IPS DF 6.9 (cell line): ENCODE results near the gene DPP8.

Source experiments
- DNase-seq: peaks from one replicate; pipeline ENCODE4 v3.0.0-alpha.2; 2013; ENCODE audit warnings: low read depth, low spot score
- H3K27ac ChIP-seq: one replicate; pipeline ENCODE4 v1.5.1; 2013; ENCODE audit warnings: low read length, control low read depth
- H3K27me3 ChIP-seq: 2 replicates; pipeline ENCODE4 v1.6.1; 2013; ENCODE audit warnings: mild to moderate bottlenecking, low read length; ENCODE audit not compliant: control insufficient read depth, insufficient read depth
- H3K36me3 ChIP-seq: 2 replicates; pipeline ENCODE4 v1.6.1; 2013; ENCODE audit warnings: low read length; ENCODE audit not compliant: control insufficient read depth, insufficient read depth
- H3K4me1 ChIP-seq: 2 replicates; pipeline ENCODE4 v1.6.1; 2013; ENCODE audit warnings: low read length; ENCODE audit not compliant: control insufficient read depth, insufficient read depth
- H3K4me3 ChIP-seq: 2 replicates; pipeline ENCODE4 v1.5.1; 2013; ENCODE audit warnings: mild to moderate bottlenecking, low read length
- H3K9me3 ChIP-seq: 2 replicates; pipeline ENCODE4 v1.6.1; 2013; ENCODE audit warnings: low read length, inconsistent platforms; ENCODE audit not compliant: control insufficient read depth, insufficient read depth
- WGBS: extraction: QIAGEN DNeasy Blood & Tissue Kit; methylation state at CpG from one replicate; pipeline ENCODE4 v1.1.7; 2013; ENCODE audit warnings: mixed read lengths, missing lambda C conversion rate; ENCODE audit not compliant: insufficient read length, insufficient coverage; 5-methylcytosine and 5-hydroxymethylcytosine counted together

The DPP8 gene

DNA sequence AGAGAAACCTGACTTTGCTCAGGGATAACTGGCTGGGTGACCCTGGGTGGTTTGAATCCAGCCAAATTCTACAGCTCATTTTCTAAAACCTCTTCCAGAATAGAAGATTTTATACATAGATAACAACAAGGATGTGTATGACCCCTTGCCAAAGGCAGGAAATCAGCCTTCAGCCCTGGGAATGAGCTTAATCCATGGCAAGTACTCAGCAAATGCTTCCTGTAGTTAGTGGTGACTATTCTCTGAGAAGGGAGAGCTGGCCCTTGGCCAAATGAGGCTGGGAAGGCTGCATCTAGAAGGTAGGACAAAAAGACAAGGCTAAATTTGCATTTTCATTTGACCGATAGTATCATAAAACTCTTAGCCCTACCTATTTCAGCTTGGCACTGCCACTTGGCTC lies 8.1 kb upstream of the DPP8 start:
- H3K27me3 ChIP-seq, result no peaks in the 10 kb centered on the region
- H3K4me3 ChIP-seq, result no peak overlapping the region
- no peaks in the 10 kb centered on the region for H3K4me1 ChIP-seq
- no CpG with 5 or more reads among the region's 1 CpG for WGBS
- H3K9me3 ChIP-seq, result no peaks in the 10 kb centered on the region
- H3K27ac ChIP-seq, result no peak overlapping the region
- H3K36me3 ChIP-seq, result no peaks in the 10 kb centered on the region
- no peak for DNase-seq

DNA sequence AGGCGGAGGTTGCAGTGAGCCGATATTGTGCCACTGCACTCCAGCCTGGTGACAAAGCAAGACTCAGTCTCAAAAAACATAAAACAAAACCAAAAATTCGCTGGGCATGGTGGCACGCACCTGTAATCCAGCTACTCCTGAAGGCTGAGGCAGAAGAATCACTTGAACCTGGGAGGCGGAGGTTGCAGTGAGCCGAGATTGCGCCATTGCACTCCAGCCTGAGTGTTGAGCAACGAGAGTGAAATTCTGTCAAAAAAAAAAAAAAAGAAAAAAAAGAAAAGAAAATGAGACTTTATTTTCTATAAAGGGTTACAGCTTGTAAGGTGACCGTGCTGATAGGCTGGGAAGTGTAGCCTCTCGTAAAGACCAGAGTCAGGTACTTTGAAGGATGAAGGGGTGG lies 6.7 kb upstream of the DPP8 start:
- no CpG with 5 or more reads among the region's 10 CpGs for whole genome bisulfite sequencing
- Histone ChIP-seq H3K4me1 (no peaks in the 10 kb centered on the region), H3K27me3 (no peaks in the 10 kb centered on the region), H3K4me3 (no peak overlapping the region), H3K9me3 (no peaks in the 10 kb centered on the region), H3K27ac (no peak overlapping the region), H3K36me3 (no peaks in the 10 kb centered on the region)
- no peak for DNase-seq

DNA sequence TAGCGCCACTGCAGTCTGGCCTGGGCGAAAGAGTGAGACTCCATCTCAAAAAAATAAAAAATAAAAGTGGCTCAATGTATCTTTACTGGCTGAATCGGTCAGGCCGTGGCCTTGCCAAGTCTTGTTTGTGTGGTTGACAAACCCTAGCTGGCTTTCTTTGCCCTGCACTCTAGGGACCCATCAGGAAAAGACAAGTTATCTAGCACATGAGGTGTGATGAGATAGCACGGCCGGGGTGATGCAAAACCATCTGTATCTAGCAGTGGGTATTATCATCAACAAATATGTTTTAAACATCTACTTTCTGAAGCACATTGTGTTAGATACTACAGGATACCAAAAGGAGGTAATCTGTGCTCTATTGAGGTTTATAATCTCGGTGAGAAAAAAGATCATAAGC lies 3.9 kb upstream of the DPP8 start:
- Histone ChIP-seq H3K27me3 (no peaks in the 10 kb centered on the region), H3K36me3 (no peaks in the 10 kb centered on the region), H3K9me3 (no peaks in the 10 kb centered on the region), H3K4me1 (no peaks in the 10 kb centered on the region), H3K4me3 (no peak overlapping the region), H3K27ac (no peak overlapping the region)
- DNase-seq, result no peak
- no CpG with 5 or more reads among the region's 7 CpGs for WGBS

DNA sequence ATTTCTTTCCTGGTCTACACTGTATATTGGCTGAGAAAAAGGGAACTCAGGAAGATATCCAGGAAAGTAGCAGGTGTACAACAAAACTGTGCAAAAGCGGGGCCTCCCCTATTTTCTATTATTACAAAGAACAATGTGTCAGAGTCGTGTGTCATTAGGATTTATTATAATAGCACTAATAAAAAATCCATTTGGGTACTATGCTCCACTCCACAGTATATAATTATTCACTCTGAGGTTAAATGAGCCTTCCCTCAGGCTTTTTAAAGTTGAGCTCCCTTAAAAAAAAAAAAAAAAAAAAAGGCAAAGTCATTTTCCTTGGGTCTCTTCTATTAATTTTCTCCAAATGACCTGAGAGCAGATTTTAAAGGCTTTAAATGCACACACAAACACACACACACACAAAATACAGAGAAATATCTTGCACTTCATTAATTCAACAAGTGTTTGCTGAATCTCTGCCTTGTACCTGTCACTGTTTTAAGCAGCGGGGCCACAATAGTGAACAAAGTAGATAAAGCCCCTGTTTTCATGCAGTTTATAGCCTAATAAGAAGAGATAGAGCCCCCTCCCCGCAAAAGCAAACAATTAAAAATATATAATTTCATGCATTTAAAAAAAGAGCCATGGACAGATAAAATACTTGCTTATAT lies 1.3 kb upstream of the DPP8 start:
- H3K36me3 ChIP-seq, result no peaks in the 10 kb centered on the region
- no peak for DNase-seq
- H3K4me3 ChIP-seq, result no peak overlapping the region
- no peak overlapping the region for H3K27ac ChIP-seq
- no CpG with 5 or more reads among the region's 4 CpGs for WGBS
- H3K27me3 ChIP-seq, result no peaks in the 10 kb centered on the region
- no peaks in the 10 kb centered on the region for H3K9me3 ChIP-seq
- H3K4me1 ChIP-seq, result no peaks in the 10 kb centered on the region

DNA sequence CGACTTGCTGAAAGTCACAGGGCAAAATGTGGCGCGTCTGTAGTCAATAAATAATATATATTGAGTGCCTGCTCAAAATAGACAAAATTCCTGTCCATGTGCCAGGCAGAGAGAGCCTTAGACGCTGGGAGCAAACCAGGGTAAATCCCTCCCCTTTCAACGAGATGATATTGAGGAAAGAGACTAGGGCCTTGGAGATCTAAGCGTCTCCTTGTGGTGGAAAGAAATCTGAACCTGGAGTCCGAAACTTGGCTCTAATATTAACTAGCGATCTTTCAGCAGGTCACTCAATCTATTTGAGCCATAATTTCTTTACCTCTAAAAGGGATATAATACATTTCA lies 348 bp upstream of the DPP8 start:
- Histone ChIP-seq H3K4me3 (no peak overlapping the region; the same call in 1 of the 2 replicates), H3K27ac (no peak overlapping the region), H3K27me3 (no peaks in the 10 kb centered on the region), H3K36me3 (no peaks in the 10 kb centered on the region), H3K4me1 (no peaks in the 10 kb centered on the region), H3K9me3 (no peaks in the 10 kb centered on the region)
- no peak for DNase-seq
- no CpG with 5 or more reads among the region's 8 CpGs for WGBS

DNA sequence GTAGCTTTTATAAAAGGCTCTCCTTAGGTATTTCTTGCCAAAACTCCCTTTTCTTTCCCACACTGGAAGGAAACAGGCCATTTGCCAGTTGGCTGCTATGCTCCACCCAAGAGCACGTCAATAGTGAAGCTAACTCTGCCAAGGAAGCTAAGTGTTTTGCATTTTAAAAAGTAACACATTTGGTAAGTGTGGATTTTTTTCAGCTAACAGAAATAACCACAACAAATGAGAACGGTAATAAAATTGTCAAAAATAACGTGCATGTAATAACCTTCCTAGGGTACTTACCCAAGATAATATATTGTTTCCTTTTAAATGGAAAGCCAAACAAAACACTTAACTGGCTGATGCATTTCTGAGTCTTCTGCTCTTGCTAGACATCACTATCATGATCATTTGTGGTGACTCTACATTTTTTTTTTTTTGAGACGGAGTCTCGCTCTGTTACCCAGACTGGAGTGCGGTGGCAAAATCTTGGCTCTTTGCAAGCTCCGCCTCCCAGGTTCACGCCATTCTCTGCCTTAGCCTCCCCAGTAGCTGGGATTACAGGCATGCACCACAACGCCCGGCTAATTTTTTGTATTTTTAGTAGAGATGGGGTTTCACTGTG lies 4.6 kb downstream of the DPP8 start:
- Histone ChIP-seq H3K27ac (no peak overlapping the region), H3K4me3 (no peak overlapping the region), H3K36me3 (no peaks in the 10 kb centered on the region; the same call in 1 of the 2 replicates), H3K9me3 (no peaks in the 10 kb centered on the region), H3K27me3 (no peaks in the 10 kb centered on the region), H3K4me1 (no peaks in the 10 kb centered on the region)
- DNase-seq, result no peak
- no CpG with 5 or more reads among the region's 10 CpGs for WGBS

DNA sequence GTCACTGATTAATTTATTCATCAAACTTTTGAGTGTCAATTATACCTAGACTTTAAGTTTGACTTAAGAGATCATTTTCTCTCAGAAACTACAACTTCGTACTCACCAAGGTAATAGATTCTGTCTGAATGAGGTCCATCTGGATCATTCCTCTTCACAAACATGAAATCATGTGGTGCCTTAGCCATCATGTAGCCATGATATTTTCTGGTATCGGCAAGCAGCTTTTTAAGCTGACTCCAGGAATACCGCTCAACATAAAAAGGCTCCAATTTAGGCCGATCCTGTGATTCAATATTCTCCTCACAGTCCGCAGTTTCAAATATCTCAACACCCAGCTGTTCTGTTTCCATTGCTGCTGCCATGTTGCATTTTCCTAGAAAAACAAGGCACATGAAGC lies 5.3 kb downstream of the DPP8 start:
- Histone ChIP-seq H3K27ac (no peak overlapping the region), H3K9me3 (no peaks in the 10 kb centered on the region), H3K36me3 (no peaks in the 10 kb centered on the region; the same call in 1 of the 2 replicates), H3K4me3 (no peak overlapping the region), H3K4me1 (no peaks in the 10 kb centered on the region), H3K27me3 (no peaks in the 10 kb centered on the region)
- WGBS, result no CpG with 5 or more reads among the region's 5 CpGs
- DNase-seq, result no peak

DNA sequence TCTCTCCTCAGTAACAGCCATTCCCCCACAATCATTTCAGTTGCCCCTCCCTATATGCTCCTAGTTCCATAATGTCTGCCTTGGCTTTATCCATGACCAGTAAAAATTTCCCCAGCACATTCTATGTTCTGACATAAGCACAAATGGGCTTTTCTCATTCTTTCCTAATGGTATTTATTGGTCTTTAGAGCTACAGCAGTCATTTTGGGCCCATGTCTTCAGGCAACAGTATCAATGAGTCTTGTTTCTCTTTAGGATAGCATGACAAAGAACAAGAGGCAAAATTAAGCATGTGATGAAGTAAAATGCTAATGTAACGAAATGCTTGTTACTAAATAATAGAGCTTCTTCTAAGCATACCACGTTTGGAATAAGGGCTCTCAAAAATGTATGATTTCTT lies 8.2 kb downstream of the DPP8 start:
- no CpG with 5 or more reads among the region's 2 CpGs for WGBS
- Histone ChIP-seq H3K36me3 (no peaks in the 10 kb centered on the region; the same call in 1 of the 2 replicates), H3K9me3 (no peaks in the 10 kb centered on the region), H3K4me1 (no peaks in the 10 kb centered on the region), H3K4me3 (no peak overlapping the region), H3K27ac (no peak overlapping the region), H3K27me3 (no peaks in the 10 kb centered on the region)
- DNase-seq, result no peak

DNA sequence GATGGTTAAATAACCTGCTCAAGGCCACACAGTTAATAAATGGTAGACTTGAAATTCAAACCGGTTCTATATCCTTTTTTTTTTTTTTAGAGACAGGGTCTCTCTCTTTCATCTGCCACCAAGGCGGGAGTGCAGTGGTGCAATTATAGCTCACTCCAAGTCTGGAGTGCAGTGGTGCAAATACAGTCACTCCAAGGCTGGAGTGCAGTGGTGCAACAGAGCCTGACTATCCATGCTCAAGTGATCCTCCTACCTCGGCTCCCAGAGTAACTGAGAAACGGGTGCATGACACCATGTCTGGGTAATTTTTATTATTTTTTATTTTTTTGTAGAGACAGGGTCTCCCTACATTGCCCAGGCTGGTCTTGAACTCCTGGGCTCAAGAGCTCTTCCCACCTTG lies 23.4 kb downstream of the DPP8 start:
- DNase-seq, result no peak
- WGBS, result no CpG with 5 or more reads among the region's 4 CpGs
- no peaks in the 10 kb centered on the region for H3K9me3 ChIP-seq
- H3K27ac ChIP-seq, result no peak overlapping the region
- H3K4me1 ChIP-seq, result no peaks in the 10 kb centered on the region
- peaks cover 8% of the 10 kb centered on the region for H3K36me3 ChIP-seq
- H3K4me3 ChIP-seq, result no peak overlapping the region
- H3K27me3 ChIP-seq, result no peaks in the 10 kb centered on the region

DNA sequence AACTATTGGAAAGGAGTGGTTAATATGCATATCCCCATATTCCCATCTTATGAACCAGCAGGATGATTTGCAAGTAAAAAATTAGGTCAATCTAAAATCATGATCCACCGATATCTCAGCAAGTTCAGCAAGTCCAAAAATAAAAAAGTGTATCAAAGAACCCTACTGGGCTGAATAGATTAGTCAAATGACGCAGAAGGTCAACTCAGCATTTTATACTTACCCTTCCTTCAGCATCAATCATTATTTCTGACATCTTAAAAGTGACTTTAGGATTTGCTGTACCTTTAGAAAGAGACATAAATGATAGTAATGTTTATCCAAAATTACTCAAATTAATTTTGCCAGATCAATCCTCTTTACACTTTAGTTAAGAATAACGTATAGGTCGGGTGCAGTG lies 32.6 kb downstream of the DPP8 start:
- Histone ChIP-seq H3K27me3 (no peaks in the 10 kb centered on the region), H3K36me3 (no peaks in the 10 kb centered on the region; the same call in 1 of the 2 replicates), H3K4me3 (no peak overlapping the region), H3K4me1 (no peaks in the 10 kb centered on the region), H3K9me3 (no peaks in the 10 kb centered on the region), H3K27ac (no peak overlapping the region)
- WGBS, result no CpG with 5 or more reads among the region's 4 CpGs
- no peak for DNase-seq

DNA sequence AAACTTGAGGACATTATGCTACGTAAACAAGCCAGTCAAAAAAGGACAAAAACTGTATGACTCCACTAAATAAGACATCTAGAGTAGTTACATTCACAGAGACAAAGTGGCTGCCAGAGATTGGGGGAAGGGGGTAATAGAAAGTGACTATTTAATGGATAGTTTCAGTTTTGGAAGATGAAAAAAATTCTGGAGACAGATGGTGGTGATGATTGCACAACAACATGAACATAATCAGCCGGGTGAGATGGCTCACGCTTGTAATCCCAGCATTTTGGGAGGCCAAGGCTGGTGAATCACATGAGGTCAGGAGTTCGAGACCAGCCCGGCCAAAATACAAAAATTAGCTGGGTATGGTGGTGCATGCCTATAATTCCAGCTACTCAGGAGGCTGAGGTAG lies 40.6 kb downstream of the DPP8 start:
- Histone ChIP-seq H3K27ac (no peak overlapping the region), H3K36me3 (peaks cover 2% of the 10 kb centered on the region; the same call in 1 of the 2 replicates), H3K27me3 (no peaks in the 10 kb centered on the region), H3K9me3 (no peaks in the 10 kb centered on the region), H3K4me3 (no peak overlapping the region), H3K4me1 (no peaks in the 10 kb centered on the region)
- no CpG with 5 or more reads among the region's 5 CpGs for WGBS
- DNase-seq, result no peak
